GM13976 (cell line): Measurements from ENCODE around the gene ANP32A.

Experiments
- DNase-seq: peaks from one replicate; pipeline ENCODE4 v3.0.0; 2012; ENCODE audit warnings: low spot score
- CTCF ChIP-seq: IDR thresholded peaks from 2 replicates; pipeline ENCODE4 v1.5.1; 2012; ENCODE audit warnings: borderline replicate concordance, mild to moderate bottlenecking; ENCODE audit not compliant: insufficient read depth; ENCODE audit errors: extremely low read depth, missing control alignments, control extremely low read depth
- in situ Hi-C: fragments of 300-500 bp; cut with MboI; formaldehyde crosslinking; loops from one replicate; pipeline ENCODE4 v1.12.0; 2022; ENCODE audit warnings: low sequenced_read_pairs, mixed read lengths, inconsistent platforms; ENCODE audit not compliant: unreplicated experiment

The ANP32A gene

DNA sequence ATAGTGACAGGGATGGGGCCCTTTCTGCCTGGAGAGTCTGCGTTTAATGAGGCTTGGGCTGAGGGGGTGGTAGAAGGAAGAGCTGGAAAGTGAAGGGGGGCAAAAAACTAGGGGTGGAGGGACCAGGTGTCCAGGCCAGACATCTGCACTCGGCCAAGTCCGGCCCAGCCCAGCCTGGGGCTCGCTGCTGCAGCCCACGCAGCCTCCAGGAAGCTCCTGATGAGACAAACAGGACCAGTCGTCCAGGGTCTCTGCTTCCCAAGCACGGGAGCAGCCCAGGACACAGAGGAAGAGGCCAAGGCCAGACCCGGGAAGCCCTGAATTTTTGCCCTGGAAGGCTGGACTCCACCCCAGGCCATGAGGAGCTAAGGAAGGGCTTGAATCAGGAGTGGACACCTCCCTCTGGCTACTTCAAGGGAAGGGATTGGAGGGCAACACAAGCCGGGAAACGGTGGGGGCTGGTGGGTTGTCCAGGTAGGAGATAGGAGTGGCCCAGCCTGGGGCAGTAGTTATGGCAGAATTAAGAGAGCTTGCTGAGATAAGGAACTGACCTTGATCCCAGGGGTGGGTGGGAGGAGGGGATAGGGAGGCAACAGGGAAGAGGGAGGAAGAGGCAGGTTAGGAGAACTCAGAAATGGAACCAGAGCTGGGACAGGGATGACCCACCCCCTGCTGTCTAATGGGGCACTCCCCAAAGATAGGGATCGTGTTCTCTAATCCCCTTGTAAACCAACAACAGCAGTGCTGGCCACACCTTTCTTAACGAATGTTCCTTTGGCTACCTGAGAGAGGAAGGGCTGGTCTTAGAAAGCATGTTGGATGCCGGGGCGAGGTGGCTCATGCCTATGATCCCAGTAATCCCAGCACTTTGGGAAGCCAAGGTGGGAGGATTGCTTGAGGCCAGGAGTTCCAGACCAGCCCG, 89.5 kb downstream of the ANP32A start:
- no peak for TF ChIP-seq CTCF
- in situ Hi-C loops = no loop called here
- no peak for DNase-seq

GRCh38 chr15:68730471-68730919, 90.2 kb downstream of the ANP32A start:
- peak; percentile 32 for TF ChIP-seq CTCF
- peak; percentile 59 for DNase-seq
- in situ Hi-C loops = no loop called here

DNA sequence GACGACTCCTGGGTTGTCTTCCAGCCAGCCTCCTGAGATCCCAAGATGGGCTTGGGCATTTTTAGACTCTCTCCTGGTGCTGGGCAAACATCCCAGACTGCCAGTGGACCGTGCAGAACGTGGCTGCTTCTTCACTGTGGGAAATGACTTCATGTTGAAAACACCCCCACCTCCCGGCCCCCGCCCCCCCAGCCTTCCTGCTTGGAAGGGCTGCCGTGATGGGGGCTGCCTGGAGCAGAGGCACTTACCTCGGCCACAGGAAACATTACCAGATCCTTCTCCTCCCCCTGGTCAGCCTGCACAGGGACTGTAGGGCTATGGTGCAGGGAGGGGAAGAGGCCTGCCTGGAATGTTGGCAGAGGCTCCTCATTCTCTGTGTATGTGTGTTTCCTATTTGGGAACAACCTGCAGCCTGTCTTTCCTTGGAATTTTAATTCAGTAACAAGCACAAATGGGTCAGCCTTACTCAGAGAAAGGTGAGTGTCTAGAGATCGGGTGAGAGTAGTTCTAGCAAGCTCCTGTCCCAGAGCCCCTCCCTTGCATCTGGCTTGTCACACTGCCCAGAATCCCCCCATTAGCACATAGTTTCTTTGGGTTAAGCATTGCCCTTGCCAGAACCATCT, 90.8 kb downstream of the ANP32A start:
- in situ Hi-C loops = no loop called here
- no peak for TF ChIP-seq CTCF
- DNase-seq = no peak
